Adipocyte (in vitro differentiated cells): Measurements from ENCODE around the gene ZDHHC9.

Experiments used
- DNase-seq: peaks from one replicate; pipeline ENCODE4 v3.0.0-alpha.2; 2015; ENCODE audit warnings: low read depth
- H3K27me3 ChIP-seq: replicated peaks from 2 replicates; pipeline ENCODE4 v1.7.0; 2013; ENCODE audit warnings: mild to moderate bottlenecking, low read length, moderate library complexity; ENCODE audit not compliant: control insufficient read depth, insufficient read depth
- H3K36me3 ChIP-seq: 2 replicates; pipeline ENCODE4 v1.7.0; 2013; ENCODE audit warnings: low read length, mild to moderate bottlenecking, moderate library complexity; ENCODE audit not compliant: control insufficient read depth, insufficient read depth, severe bottlenecking
- H3K4me1 ChIP-seq: 2 replicates; pipeline ENCODE4 v1.7.0; 2013; ENCODE audit warnings: mild to moderate bottlenecking, low read length, moderate library complexity; ENCODE audit not compliant: control insufficient read depth, insufficient read depth
- H3K4me3 ChIP-seq: 2 replicates; pipeline ENCODE4 v1.7.0; 2013; ENCODE audit warnings: mild to moderate bottlenecking, low read length, moderate library complexity
- H3K9ac ChIP-seq: 2 replicates; pipeline ENCODE4 v1.7.0; 2013; ENCODE audit warnings: mild to moderate bottlenecking, low read length, moderate library complexity
- H3K9me3 ChIP-seq: 2 replicates; pipeline ENCODE4 v1.7.0; 2013; ENCODE audit warnings: mild to moderate bottlenecking, low read length, moderate library complexity; ENCODE audit not compliant: control insufficient read depth

The ZDHHC9 gene

DNA sequence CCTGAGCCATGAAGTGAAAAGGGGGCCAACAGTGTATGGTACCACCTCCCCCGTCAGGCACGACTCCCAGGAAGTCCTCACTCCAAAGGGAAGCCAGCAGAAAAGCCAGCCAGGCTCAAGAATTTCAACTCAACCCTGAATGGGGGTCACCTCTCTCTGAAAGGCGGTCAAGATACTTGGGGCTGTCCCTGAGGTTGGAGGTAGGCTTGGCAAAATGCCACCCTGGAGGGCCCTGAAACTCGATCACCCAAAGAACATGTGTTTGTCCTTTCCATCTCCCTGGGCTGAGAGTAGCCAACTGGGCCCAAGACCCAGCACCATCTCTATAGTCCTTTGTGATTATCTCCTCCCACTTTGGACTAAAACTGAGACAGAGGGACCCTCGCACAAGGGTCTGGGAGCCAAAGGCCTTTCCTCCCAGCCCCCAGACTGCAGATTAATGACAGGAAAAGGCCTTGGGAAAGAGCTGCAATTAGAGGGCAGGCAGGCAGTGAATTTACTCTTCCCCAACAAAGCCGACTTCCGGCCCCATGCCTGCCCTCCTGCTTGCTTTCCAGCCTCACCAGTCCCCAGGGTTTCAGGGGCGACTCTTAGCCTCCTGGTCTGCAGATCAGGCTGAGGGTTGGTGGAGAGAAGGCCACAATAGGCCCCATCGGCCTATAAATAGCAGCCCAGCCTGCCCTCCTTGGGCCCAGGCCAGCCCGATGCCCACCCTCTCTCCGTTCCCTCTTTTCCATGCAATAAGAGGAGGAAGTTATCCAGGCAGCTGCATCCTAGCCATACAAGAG is 58.3 kb downstream of the ZDHHC9 start:
- no peak for DNase-seq
- Histone ChIP-seq H3K9ac (no peak overlapping the region), H3K4me1 (no peaks in the 10 kb centered on the region), H3K36me3 (no peaks in the 10 kb centered on the region), H3K4me3 (no peak overlapping the region), H3K9me3 (no peaks in the 10 kb centered on the region), H3K27me3 (peaks cover 27% of the 10 kb centered on the region)

- DNase-seq = no peak
- no peaks in the 10 kb centered on the region for H3K9me3 ChIP-seq
- no peak overlapping the region for H3K9ac ChIP-seq
- H3K4me1 ChIP-seq = no peaks in the 10 kb centered on the region
- H3K27me3 ChIP-seq = peaks cover 27% of the 10 kb centered on the region
- no peak overlapping the region for H3K4me3 ChIP-seq
- H3K36me3 ChIP-seq = no peaks in the 10 kb centered on the region
These were observed 59.3 kb downstream of the ZDHHC9 start for GRCh38 chrX:129784371-129784770.

DNA sequence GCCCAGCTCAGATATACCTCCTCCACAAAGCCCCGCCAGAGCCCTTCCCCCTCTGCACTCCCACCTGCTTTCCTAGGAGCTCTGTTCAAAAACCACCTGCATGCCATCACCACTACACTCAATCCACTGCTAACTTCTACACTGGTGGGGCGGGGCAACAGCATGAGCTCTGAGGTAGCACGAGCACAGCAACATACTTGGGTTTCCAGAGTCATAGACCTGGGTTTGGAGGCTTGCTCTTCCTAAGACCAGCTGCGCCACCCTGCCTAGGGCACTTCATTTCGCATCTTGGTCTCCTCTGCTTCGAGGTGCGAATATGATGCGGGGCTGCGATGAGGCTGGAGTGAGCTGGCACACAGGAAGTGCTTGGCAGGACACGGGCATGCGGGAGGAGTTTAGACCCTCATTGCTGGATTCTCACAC is 60.4 kb downstream of the ZDHHC9 start:
- Histone ChIP-seq H3K9me3 (no peaks in the 10 kb centered on the region), H3K36me3 (no peaks in the 10 kb centered on the region), H3K4me3 (no peak overlapping the region), H3K27me3 (peaks cover 27% of the 10 kb centered on the region), H3K9ac (no peak overlapping the region), H3K4me1 (no peaks in the 10 kb centered on the region)
- no peak for DNase-seq

DNA sequence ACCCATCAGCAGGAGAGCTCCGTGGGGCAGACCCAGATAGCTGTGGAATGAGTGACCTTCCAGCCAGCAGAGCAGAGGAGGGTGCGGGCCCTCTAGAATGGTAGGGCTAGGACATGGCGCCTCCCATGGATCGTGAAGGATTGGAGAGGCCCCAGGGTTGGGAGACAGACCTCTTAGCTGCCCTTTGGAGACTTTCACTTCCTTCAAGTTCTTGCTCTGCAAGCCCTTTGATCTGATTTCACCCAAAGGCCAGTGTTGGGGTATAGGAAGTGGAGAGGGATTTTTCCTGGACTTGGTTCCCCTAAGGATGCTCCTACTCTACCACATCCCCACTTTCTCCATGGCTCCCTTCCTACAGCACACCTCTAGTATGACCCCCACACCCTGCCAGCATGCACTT is 61.0 kb downstream of the ZDHHC9 start:
- Histone ChIP-seq H3K9me3 (no peaks in the 10 kb centered on the region), H3K4me3 (no peak overlapping the region), H3K36me3 (no peaks in the 10 kb centered on the region), H3K9ac (no peak overlapping the region), H3K4me1 (no peaks in the 10 kb centered on the region), H3K27me3 (peaks cover 26% of the 10 kb centered on the region)
- DNase-seq = no peak

DNA sequence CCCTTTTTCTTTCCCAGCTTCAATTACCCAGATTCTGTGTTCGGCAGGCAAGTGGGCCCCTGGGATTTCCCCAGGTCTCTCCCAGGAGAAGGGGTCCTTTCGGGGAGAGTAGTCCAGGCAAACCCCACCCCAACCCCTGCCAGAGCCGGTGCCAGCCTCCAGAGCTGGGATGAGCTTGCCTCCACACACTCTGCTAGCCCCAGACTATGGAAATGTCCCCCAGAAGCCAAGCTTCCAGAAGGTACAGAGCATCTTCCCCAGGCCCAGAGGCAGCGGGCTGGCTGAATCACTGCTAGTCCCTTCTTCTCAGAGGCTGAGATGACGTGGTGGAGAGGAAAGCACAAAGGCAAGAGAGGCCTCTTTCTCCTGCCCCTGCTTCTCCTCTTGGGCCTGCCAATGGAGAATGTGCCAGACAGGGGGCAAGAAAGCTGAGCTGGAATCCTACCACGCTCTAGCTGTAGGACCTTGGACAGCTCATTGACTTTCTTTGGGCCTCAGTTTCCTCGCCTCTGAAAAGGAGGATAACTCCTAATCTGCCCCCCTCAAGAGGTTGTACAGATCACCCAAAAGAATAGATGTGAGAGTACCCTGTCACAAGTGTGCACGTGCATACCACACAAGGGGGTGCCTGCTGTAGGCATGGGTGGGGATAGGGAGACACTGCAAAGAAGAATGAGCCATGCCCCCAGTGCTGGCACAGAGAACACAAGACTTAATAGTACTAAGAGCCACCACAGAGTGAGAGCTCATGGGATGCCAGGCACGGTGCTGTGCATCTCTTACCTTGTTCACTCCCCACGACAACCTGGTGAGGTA is 61.8 kb downstream of the ZDHHC9 start:
- H3K4me1 ChIP-seq = no peaks in the 10 kb centered on the region
- H3K9ac ChIP-seq = no peak overlapping the region
- peaks cover 21% of the 10 kb centered on the region for H3K27me3 ChIP-seq
- no peak for DNase-seq
- H3K4me3 ChIP-seq = no peak overlapping the region
- H3K9me3 ChIP-seq = no peaks in the 10 kb centered on the region
- no peaks in the 10 kb centered on the region for H3K36me3 ChIP-seq

GRCh38 chrX:129781134-129781672 is 62.5 kb downstream of the ZDHHC9 start:
- no peaks in the 10 kb centered on the region for H3K36me3 ChIP-seq
- no peaks in the 10 kb centered on the region for H3K9me3 ChIP-seq
- no peak for DNase-seq
- no peak overlapping the region for H3K4me3 ChIP-seq
- no peaks in the 10 kb centered on the region for H3K4me1 ChIP-seq
- H3K9ac ChIP-seq = no peak overlapping the region
- peaks cover 21% of the 10 kb centered on the region for H3K27me3 ChIP-seq

- Histone ChIP-seq H3K4me3 (no peak overlapping the region), H3K4me1 (no peaks in the 10 kb centered on the region), H3K27me3 (peaks cover 21% of the 10 kb centered on the region), H3K9me3 (no peaks in the 10 kb centered on the region), H3K36me3 (no peaks in the 10 kb centered on the region), H3K9ac (no peak overlapping the region)
- no peak for DNase-seq
These were observed 63.1 kb downstream of the ZDHHC9 start for GRCh38 chrX:129780441-129781105.

- H3K4me3 ChIP-seq = no peak within 1 kb of the TSS
- peaks cover 26% of the 10 kb centered on the region for H3K27me3 ChIP-seq
- no peaks in the 10 kb centered on the region for H3K4me1 ChIP-seq
- no peaks in the 10 kb centered on the region for H3K36me3 ChIP-seq
- H3K9ac ChIP-seq = no peak within 1 kb of the TSS
- no peak for DNase-seq
- H3K9me3 ChIP-seq = no peaks in the 10 kb centered on the region
These were observed 63.9 kb downstream of the ZDHHC9 start, which contains the start of gene SASH3 for GRCh38 chrX:129779747-129780146. TSS of gene SASH3 (plus strand) at chrX:129779949. CDS start at chrX:129780098, 149 bp downstream.

DNA sequence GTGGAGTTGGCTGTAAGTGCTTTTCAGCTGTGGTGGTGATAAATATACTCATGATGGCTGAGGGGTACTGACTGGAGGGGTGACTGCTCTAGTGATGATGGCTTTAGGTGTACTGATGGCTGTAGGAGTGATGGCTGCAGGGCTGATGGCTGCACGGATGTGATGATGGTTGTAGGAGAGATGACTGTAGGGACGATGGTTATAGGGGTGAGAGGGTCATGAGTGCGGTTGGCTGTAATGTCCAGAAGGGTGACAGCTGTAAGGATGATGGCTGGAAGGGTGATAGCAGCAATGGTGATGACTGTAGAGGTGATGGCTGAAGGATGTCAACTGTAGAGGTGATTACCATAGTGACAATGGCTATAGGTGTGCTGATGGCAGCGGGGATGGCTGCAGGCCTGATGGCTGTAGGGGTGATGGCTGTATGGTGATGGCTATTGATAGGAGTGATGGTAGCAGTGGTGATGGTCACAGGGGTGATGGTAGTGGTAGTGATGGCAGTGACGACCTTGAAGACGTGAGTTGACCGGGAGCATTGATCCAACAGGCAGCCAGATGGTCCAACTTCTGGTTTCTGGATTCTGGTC is 64.5 kb downstream of the ZDHHC9 start:
- H3K27me3 ChIP-seq = peaks cover 25% of the 10 kb centered on the region
- no peaks in the 10 kb centered on the region for H3K9me3 ChIP-seq
- no peaks in the 10 kb centered on the region for H3K4me1 ChIP-seq
- DNase-seq = no peak
- H3K36me3 ChIP-seq = no peaks in the 10 kb centered on the region
- H3K4me3 ChIP-seq = no peak overlapping the region
- no peak overlapping the region for H3K9ac ChIP-seq

DNA sequence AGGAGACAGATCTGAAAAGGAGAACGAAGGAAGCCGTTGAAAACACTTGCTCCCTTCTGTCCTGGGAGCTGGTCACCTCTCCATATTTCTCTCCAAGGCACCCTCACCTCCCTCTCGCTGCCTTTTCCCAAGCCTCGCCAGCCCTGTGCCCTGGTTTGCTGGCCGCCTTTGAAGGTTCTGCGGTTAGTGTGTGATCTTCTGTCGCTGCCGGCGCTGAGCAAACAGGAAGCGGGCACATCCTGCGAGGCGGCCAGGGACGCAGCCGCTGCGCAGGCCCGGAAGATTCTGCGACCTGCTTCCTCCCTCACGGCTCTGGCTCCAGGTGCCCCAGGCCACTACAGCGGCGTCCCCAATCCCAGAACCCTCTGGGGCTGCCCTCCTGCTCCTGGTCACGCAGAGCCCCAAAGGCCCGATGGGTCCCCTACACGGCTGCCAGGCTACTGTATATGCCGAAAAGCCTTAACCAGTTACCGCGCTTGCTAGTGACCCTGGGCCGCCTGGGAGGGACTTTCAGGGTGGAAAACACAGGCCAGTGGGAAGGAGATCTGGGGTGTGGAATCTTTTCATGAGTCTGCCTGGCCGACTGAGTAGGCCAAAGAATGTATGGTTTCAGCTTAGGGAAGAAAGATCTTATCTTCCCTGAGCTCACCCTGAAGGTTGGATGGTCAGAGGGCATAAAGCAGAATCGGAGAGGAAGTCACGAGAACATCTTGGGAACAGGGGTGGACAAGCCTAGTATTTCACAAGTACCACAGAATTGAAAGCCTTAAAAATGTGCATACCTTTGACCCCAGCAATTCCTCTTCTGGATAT is 66.3 kb downstream of the ZDHHC9 start:
- Histone ChIP-seq H3K9ac (no peak overlapping the region), H3K4me3 (no peak overlapping the region), H3K27me3 (peaks cover 16% of the 10 kb centered on the region), H3K4me1 (no peaks in the 10 kb centered on the region), H3K9me3 (no peaks in the 10 kb centered on the region), H3K36me3 (no peaks in the 10 kb centered on the region)
- no peak for DNase-seq
